Glutamatergic neuron (in vitro differentiated cells): ENCODE measurements around the gene RNF121. TPM values are rescaled to one million over a fixed set of nuclear protein-coding genes. Genes with fewer than 3 reads are reported as not detected.

ENCODE experiments used
- DNase-seq: peaks from one replicate; pipeline ENCODE4 v3.0.0; 2022
- H3K27ac Mint-ChIP-seq: one replicate; pipeline ENCODE4 v1.8.0; 2020; ENCODE audit warnings: mild to moderate bottlenecking, mixed read lengths, inconsistent platforms; ENCODE audit not compliant: unreplicated experiment
- H3K27me3 Mint-ChIP-seq: one replicate; pipeline ENCODE4 v1.8.0; 2020; ENCODE audit warnings: mild to moderate bottlenecking, moderate library complexity, mixed read lengths, inconsistent platforms; ENCODE audit not compliant: unreplicated experiment
- H3K36me3 Mint-ChIP-seq: one replicate; pipeline ENCODE4 v1.8.0; 2020; ENCODE audit warnings: mild to moderate bottlenecking, mixed read lengths, inconsistent platforms; ENCODE audit not compliant: unreplicated experiment
- H3K4me1 Mint-ChIP-seq: one replicate; pipeline ENCODE4 v1.8.0; 2020; ENCODE audit warnings: mild to moderate bottlenecking, low read depth, mixed read lengths, inconsistent platforms; ENCODE audit not compliant: unreplicated experiment
- H3K4me3 Mint-ChIP-seq: one replicate; pipeline ENCODE4 v1.8.0; 2020; ENCODE audit warnings: mild to moderate bottlenecking, mixed read lengths, inconsistent platforms; ENCODE audit not compliant: unreplicated experiment
- H3K9me3 Mint-ChIP-seq: one replicate; pipeline ENCODE4 v1.8.0; 2020; ENCODE audit warnings: mild to moderate bottlenecking, moderate library complexity, mixed read lengths, inconsistent platforms; ENCODE audit not compliant: unreplicated experiment
- CTCF ChIP-seq: fragments of 200-600 bp; sonication (generic); IDR thresholded peaks from one replicate; pipeline ENCODE4 v1.5.0; 2021; ENCODE audit not compliant: partially characterized antibody, unreplicated experiment
- total RNA-seq: library from RNA; stranded (reverse); fragmentation: NEBNext Ultra II Directional; extraction: Animal tissue kit (Norgen Biotek cat#: 25700); gene quantifications from one replicate; pipeline ENCODE4 v1.2.1, GENCODE V29; 2021; ENCODE audit not compliant: unreplicated experiment

Gene RNF121
- total RNA-seq, 1 donor from 2014 or later: 40.4 TPM

- no peak overlapping the region for H3K27ac Mint-ChIP-seq
- H3K36me3 Mint-ChIP-seq: no peaks in the 10 kb centered on the region
- H3K9me3 Mint-ChIP-seq: peaks cover 14% of the 10 kb centered on the region
- no peak for DNase-seq
- peaks cover 14% of the 10 kb centered on the region for H3K4me1 Mint-ChIP-seq
- H3K4me3 Mint-ChIP-seq: no peak overlapping the region
- peaks cover 10% of the 10 kb centered on the region for H3K27me3 Mint-ChIP-seq
- no peak for TF ChIP-seq CTCF
Measured at GRCh38 chr11:72007587-72007986, 78.7 kb downstream of the RNF121 start.

- no peak for TF ChIP-seq CTCF
- H3K9me3 Mint-ChIP-seq: peaks cover 14% of the 10 kb centered on the region
- peaks cover 9% of the 10 kb centered on the region for H3K27me3 Mint-ChIP-seq
- H3K4me1 Mint-ChIP-seq: peaks cover 6% of the 10 kb centered on the region
- no peaks in the 10 kb centered on the region for H3K36me3 Mint-ChIP-seq
- no peak overlapping the region for H3K4me3 Mint-ChIP-seq
- no peak overlapping the region for H3K27ac Mint-ChIP-seq
- no peak for DNase-seq
Measured at GRCh38 chr11:72008728-72009127, 79.9 kb downstream of the RNF121 start.

- peak overlapping the region; percentile 30 for H3K27ac Mint-ChIP-seq
- no peak for DNase-seq
- H3K36me3 Mint-ChIP-seq: no peaks in the 10 kb centered on the region
- peaks cover 4% of the 10 kb centered on the region for H3K4me1 Mint-ChIP-seq
- H3K27me3 Mint-ChIP-seq: peaks cover 9% of the 10 kb centered on the region
- peaks cover 14% of the 10 kb centered on the region for H3K9me3 Mint-ChIP-seq
- no peak for TF ChIP-seq CTCF
- no peak overlapping the region for H3K4me3 Mint-ChIP-seq
Measured at GRCh38 chr11:72009156-72009555, 80.3 kb downstream of the RNF121 start.

- H3K4me3 Mint-ChIP-seq: no peak overlapping the region
- H3K9me3 Mint-ChIP-seq: peaks cover 20% of the 10 kb centered on the region
- DNase-seq: no peak
- no peak for TF ChIP-seq CTCF
- H3K27ac Mint-ChIP-seq: peak overlapping the region; percentile 9
- H3K36me3 Mint-ChIP-seq: no peaks in the 10 kb centered on the region
- peaks cover 13% of the 10 kb centered on the region for H3K27me3 Mint-ChIP-seq
- peaks cover 3% of the 10 kb centered on the region for H3K4me1 Mint-ChIP-seq
Measured at GRCh38 chr11:72010529-72011233, 81.8 kb downstream of the RNF121 start.

- TF ChIP-seq CTCF: no peak
- Mint-ChIP-seq H3K36me3 (peaks cover 6% of the 10 kb centered on the region), H3K27ac (peak overlapping the region; percentile 22), H3K27me3 (peaks cover 15% of the 10 kb centered on the region), H3K4me1 (peaks cover 3% of the 10 kb centered on the region), H3K9me3 (peaks cover 15% of the 10 kb centered on the region), H3K4me3 (no peak overlapping the region)
- no peak for DNase-seq
Measured at GRCh38 chr11:72012091-72012630, 83.3 kb downstream of the RNF121 start.
